ENCODE measurements around the gene FOXO3.

Gene FOXO3

DNA sequence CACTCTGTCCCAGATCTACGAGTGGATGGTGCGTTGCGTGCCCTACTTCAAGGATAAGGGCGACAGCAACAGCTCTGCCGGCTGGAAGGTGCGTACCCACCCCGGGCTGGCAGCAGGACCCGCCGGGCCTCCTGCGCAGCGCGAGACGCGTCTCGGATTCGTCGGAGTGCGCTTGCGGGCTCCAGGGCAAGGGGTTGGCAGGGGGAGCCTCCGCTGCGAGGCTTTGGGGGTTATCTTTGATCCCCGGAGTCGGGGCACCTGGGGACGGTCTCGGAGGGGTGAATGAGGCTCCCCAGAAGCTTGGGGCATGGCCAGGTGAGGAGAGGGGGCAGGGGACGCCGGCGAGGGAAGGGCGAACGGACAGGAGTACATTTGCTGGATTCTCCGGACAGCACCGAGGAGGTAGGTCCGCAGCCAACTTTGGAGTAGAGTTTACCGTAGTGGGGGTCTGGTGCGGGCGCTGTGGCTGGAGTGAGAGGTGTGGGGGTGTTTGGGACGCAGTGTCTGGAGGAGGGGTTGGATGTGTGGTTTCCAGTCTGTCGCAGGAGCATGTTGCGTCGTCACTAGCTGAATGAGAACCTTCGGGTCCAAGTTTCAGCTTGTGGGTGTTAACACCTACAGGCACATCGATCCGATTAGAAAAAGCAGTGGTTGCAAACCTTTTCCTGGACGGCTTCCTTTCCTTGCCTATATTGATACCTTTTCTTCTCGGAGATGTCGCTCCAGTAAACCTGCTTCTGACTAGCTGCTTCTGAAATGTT lies 1.2 kb downstream of the FOXO3 start:
- no peaks in the 10 kb centered on the region for H3K36me3 ChIP-seq
- H3K4me1 ChIP-seq (ENCODE audit: control insufficient read depth in 1 of 2, insufficient read depth in 1 of 2, low read depth in 1 of 2, low read length in 1 of 2), result peaks cover 45 to 55% of the 10 kb centered on the region in 2 experiments
- peak overlapping the region; percentile 99 for H3K27ac ChIP-seq
- H3K4me3 ChIP-seq (ENCODE audit: low read depth in 1 of 2, low read length in 1 of 2), result peak overlapping the region; percentile 81 to 91
- H3K9me3 ChIP-seq, result no peaks in the 10 kb centered on the region
- TF ChIP-seq, protein P1, sequence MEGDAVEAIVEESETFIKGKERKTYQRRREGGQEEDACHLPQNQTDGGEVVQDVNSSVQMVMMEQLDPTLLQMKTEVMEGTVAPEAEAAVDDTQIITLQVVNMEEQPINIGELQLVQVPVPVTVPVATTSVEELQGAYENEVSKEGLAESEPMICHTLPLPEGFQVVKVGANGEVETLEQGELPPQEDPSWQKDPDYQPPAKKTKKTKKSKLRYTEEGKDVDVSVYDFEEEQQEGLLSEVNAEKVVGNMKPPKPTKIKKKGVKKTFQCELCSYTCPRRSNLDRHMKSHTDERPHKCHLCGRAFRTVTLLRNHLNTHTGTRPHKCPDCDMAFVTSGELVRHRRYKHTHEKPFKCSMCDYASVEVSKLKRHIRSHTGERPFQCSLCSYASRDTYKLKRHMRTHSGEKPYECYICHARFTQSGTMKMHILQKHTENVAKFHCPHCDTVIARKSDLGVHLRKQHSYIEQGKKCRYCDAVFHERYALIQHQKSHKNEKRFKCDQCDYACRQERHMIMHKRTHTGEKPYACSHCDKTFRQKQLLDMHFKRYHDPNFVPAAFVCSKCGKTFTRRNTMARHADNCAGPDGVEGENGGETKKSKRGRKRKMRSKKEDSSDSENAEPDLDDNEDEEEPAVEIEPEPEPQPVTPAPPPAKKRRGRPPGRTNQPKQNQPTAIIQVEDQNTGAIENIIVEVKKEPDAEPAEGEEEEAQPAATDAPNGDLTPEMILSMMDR (IDR thresholded peaks at IDR 0.05), result no peak
- H3K27me3 ChIP-seq, result peaks cover 6% of the 10 kb centered on the region

DNA sequence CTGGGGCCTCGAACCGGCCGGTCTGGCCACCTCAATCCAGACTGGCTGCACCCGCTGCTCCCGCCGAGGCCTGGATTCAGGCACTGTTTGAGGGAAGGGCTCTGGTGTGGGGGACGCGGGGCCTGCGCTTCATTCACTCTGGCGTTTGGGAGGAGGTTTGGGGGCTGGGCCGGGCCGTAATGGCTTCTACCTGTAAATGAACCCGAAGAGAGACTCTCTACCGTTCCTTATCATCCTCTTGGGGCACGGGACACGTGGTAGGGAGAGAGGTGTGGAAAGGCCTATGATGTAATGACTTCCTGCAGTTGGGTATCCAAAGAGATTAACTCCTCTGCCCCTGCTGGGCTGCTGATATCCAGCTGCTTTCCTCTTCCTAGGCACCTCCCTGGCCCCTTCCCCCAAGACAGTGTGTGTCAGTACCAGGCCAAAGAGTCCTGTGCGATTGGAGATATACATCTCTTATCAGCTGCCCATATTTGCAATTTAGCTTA lies 1.8 kb downstream of the FOXO3 start:
- Histone ChIP-seq H3K9me3 (no peaks in the 10 kb centered on the region), H3K27ac (peak overlapping the region; percentile 99), H3K27me3 (no peaks in the 10 kb centered on the region), H3K36me3 (peaks cover 4% of the 10 kb centered on the region), H3K4me1 (ENCODE audit: control insufficient read depth in 1 of 2, insufficient read depth in 1 of 2, low read depth in 1 of 2, low read length in 1 of 2) (peaks cover 45 to 55% of the 10 kb centered on the region in 2 experiments), H3K4me3 (ENCODE audit: low read depth in 1 of 2, low read length in 1 of 2) (peak overlapping the region; percentile 81 to 91)
- TF ChIP-seq, protein P1 (IDR thresholded peaks at IDR 0.05), result peak; percentile 33

DNA sequence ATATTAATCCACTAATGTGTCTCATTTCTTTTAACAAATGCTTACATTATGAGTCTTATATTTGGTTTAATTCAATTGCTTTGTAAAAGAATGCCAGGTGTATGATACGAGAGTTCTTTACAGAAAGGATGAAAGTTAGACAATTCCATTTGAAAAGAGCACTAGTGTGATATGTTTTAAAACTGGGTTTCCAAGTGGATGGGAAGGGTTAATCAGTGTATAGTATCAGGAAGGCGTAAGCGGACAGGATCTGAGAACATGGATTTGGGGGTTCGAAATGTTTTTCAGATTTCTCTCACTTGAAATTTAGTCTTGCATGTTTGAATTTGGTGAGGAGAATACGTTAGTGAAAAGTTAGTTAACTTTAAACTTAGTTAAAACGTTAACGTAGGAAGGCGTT lies 2.6 kb downstream of the FOXO3 start:
- H3K27ac ChIP-seq, result peak overlapping the region; percentile 99
- peaks cover 4% of the 10 kb centered on the region for H3K36me3 ChIP-seq
- peaks cover 51 to 61% of the 10 kb centered on the region in 2 experiments for H3K4me1 ChIP-seq (ENCODE audit: control insufficient read depth in 1 of 2, insufficient read depth in 1 of 2, low read depth in 1 of 2, low read length in 1 of 2)
- peak overlapping the region; percentile 81 to 91 for H3K4me3 ChIP-seq (ENCODE audit: low read depth in 1 of 2, low read length in 1 of 2)
- H3K27me3 ChIP-seq, result no peaks in the 10 kb centered on the region
- H3K9me3 ChIP-seq, result no peaks in the 10 kb centered on the region
- TF ChIP-seq, protein P1 (IDR thresholded peaks at IDR 0.05), result no peak

DNA sequence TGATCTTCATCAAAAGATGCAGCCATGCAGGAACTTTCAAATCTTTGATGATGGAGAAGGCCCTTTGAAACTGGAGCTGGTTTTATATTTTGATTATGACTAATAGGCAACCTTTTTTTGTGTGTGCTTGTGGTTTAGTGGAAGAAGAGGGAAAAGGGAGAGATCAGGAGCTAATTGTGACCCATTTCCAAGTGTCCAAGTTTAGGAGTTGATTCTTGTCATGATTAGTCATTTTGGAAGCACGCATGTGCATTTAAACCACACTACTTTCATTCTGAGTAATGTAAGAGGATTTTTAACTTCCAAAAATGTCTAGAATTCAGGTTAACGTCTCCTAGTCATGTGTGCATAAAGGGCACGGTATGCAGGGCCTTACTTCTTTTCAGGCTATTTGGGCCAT lies 3.5 kb downstream of the FOXO3 start:
- Histone ChIP-seq H3K4me3 (ENCODE audit: low read depth in 1 of 2, low read length in 1 of 2) (peak overlapping the region; percentile 81 to 91), H3K27me3 (no peaks in the 10 kb centered on the region), H3K27ac (peak overlapping the region; percentile 99), H3K9me3 (no peaks in the 10 kb centered on the region), H3K36me3 (peaks cover 4% of the 10 kb centered on the region), H3K4me1 (ENCODE audit: control insufficient read depth in 1 of 2, insufficient read depth in 1 of 2, low read depth in 1 of 2, low read length in 1 of 2) (peaks cover 60 to 67% of the 10 kb centered on the region in 2 experiments)
- TF ChIP-seq, protein P1 (IDR thresholded peaks at IDR 0.05), result no peak

DNA sequence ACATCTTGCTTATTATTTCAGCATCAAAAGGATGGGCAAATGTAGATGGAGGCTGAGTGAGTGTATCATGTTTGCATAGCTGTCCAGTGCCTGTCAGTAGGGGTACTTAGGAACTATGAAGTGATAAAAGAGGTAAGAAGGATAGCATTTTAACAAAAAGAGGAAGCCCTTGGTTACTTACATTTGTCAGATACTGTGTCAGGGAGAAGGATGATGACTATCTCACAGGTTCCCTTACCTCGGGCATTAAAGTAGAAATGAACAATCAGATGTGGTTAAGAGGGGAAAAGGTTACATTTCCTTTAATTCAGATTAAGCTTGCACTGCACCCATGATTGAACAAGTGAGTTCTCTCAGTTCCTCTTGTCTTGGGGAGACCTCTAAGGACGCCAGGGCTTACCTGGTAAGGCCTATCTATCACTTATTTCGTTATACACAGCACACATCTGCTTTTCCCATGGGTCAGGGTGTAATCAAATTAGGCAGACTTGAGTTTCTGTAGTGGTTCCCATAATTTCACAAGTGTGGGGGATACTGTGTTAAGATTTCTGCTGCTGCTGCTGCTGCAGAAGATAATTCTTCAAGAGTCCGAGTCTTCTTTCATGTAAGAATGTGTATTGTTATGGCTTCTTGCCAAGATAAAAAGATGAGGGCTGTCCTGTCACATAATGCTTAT lies 4.5 kb downstream of the FOXO3 start:
- Histone ChIP-seq H3K36me3 (peaks cover 13% of the 10 kb centered on the region), H3K4me3 (ENCODE audit: low read depth in 1 of 2, low read length in 1 of 2) (peak overlapping the region; percentile 81 to 91), H3K27me3 (no peaks in the 10 kb centered on the region), H3K9me3 (no peaks in the 10 kb centered on the region), H3K27ac (peak overlapping the region; percentile 99), H3K4me1 (ENCODE audit: control insufficient read depth in 1 of 2, insufficient read depth in 1 of 2, low read depth in 1 of 2, low read length in 1 of 2) (peaks cover 68 to 73% of the 10 kb centered on the region in 2 experiments)
- TF ChIP-seq, protein P1 (IDR thresholded peaks at IDR 0.05), result no peak

All from neutrophil (primary cell).